Transverse colon (tissue), 4 donors: ENCODE results near the gene CCDC39. TPM values are rescaled to one million over a fixed set of nuclear protein-coding genes. Genes with fewer than 3 reads are reported as not detected.
A peak's percentile ranks its signal among the peaks of the same experiment; 100 is the strongest.

Source experiments
- DNase-seq: peaks from one replicate; pipeline ENCODE4 v3.0.0-alpha.2; 2019
- H3K27ac ChIP-seq, 4 donors: fragments of 200-600 bp; sonication (generic); 2 replicates each; pipeline ENCODE4 v1.5.1; 2016 to 2018; ENCODE audit warnings: inconsistent platforms in 4 of 4
- H3K27me3 ChIP-seq: fragments of 200-600 bp; sonication (generic); 2 replicates; pipeline ENCODE4 v1.5.1; 2017; ENCODE audit warnings: inconsistent platforms
- H3K36me3 ChIP-seq, 4 donors: fragments of 200-600 bp; sonication (generic); 2 replicates each; pipeline ENCODE4 v1.5.1; 2017 to 2019; ENCODE audit warnings: inconsistent platforms in 4 of 4
- H3K4me1 ChIP-seq, 4 donors: fragments of 200-600 bp; sonication (generic); 2 replicates each; pipeline ENCODE4 v1.5.1; 2017 to 2020; ENCODE audit warnings: inconsistent platforms in 4 of 4
- H3K4me3 ChIP-seq, 4 donors: fragments of 200-600 bp; sonication (generic); 1 replicate in 1 of 4; 2 replicates in 3 of 4; pipeline versions ENCODE4 v1.5.1 to v1.6.1; 2017 to 2019; ENCODE audit warnings: inconsistent platforms in 4 of 4
- H3K9me3 ChIP-seq, 2 donors: fragments of 200-600 bp; sonication (generic); 2 replicates each; pipeline ENCODE4 v1.5.1; 2017 to 2019; ENCODE audit warnings: inconsistent platforms in 2 of 2
- EP300 ChIP-seq: sonication (generic); formaldehyde crosslinking; IDR thresholded peaks from one replicate; pipeline ENCODE4 v1.6.1; 2017; ENCODE audit warnings: antibody characterized with exemption, low read depth
- POLR2A ChIP-seq: fragments of 450-650 bp; IDR thresholded peaks from one replicate; pipeline ENCODE4 v1.6.1; 2016; ENCODE audit warnings: antibody characterized with exemption, mild to moderate bottlenecking, moderate library complexity
- POLR2AphosphoS5 ChIP-seq, 3 donors: sonication (generic); formaldehyde crosslinking; IDR thresholded peaks; one replicate each; pipeline ENCODE4 v1.6.1; 2016; ENCODE audit warnings: antibody characterized with exemption in 3 of 3
- WGBS, 2 donors: methylation state at CpG; one replicate each; pipeline ENCODE4 v1.1.5; 2018; ENCODE audit warnings: low coverage in 1 of 2; 5-methylcytosine and 5-hydroxymethylcytosine counted together
- in situ Hi-C, 4 donors: fragments of 200-750 bp; cut with MboI; loops; one replicate each; pipeline versions ENCODE4 v1.15.0 to v1.15.1; 2017; ENCODE audit warnings: low sequenced_read_pairs in 3 of 4, low pct_ligation_motif_present in 1 of 4, low pct_unique_long_range_greater_than_20kb in 1 of 4
- intact Hi-C: fragments of 100-400 bp; cut with DNase I; formaldehyde crosslinking; loops from one replicate; pipeline ENCODE4 v1.15.1; 2023; ENCODE audit warnings: low total_unique reads
- total RNA-seq, 4 donors: library from RNA; depleted of rRNA; stranded (reverse); fragments of >200 nt; gene quantifications; one replicate each; pipeline ENCODE4 v1.1.0, GENCODE V29; 2016
- TF ChIP-seq, protein P1 (sequence below), 5 experiments: fragments of 200-600 bp in 3 of 5; fragments of 450-650 bp in 2 of 5; sonication (generic) in 3 of 5; IDR thresholded peaks; 1 replicate in 2 of 5; 2 replicates in 3 of 5; pipeline ENCODE4 v1.5.1; 2016 to 2017; ENCODE audit warnings: antibody characterized with exemption in 5 of 5, inconsistent platforms in 3 of 5, mild to moderate bottlenecking in 2 of 5, moderate library complexity in 1 of 5

CCDC39 gene
- total RNA-seq, 4 donors from 2014 or later = 0.27 TPM; not detected in 3

DNA sequence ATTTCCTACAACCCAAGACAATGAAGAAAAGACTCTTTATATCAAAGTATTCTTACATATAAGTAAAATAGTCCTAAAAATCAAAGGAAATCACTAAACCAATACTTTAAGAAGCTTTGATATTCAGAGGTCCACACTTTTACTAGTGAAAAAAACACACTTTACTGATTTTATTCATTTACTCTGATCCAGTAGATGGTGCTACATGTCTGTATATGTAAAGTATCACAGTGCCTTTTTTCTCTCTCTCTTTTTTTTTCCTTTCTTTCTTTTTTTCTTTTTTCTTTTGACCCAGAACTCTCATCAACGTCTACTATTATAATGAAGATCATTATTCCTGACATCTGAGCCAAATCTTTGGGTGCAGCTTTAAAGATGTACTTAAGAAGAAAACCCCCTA lies 10.8 kb upstream of the CCDC39 start:
- intact Hi-C loops (no loop called here), in situ Hi-C loops (no loop called here)
- TF ChIP-seq POLR2AphosphoS5 (IDR thresholded peaks at IDR 0.05) = no peak
- TF ChIP-seq POLR2A = no peak
- TF ChIP-seq EP300 = no peak
- TF ChIP-seq, protein P1, sequence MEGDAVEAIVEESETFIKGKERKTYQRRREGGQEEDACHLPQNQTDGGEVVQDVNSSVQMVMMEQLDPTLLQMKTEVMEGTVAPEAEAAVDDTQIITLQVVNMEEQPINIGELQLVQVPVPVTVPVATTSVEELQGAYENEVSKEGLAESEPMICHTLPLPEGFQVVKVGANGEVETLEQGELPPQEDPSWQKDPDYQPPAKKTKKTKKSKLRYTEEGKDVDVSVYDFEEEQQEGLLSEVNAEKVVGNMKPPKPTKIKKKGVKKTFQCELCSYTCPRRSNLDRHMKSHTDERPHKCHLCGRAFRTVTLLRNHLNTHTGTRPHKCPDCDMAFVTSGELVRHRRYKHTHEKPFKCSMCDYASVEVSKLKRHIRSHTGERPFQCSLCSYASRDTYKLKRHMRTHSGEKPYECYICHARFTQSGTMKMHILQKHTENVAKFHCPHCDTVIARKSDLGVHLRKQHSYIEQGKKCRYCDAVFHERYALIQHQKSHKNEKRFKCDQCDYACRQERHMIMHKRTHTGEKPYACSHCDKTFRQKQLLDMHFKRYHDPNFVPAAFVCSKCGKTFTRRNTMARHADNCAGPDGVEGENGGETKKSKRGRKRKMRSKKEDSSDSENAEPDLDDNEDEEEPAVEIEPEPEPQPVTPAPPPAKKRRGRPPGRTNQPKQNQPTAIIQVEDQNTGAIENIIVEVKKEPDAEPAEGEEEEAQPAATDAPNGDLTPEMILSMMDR (IDR thresholded peaks at IDR 0.05) = no peak
- H3K4me1 ChIP-seq = no peaks in the 10 kb centered on the region
- no peak for DNase-seq
- H3K9me3 ChIP-seq = no peaks in the 10 kb centered on the region
- peaks cover 19% of the 10 kb centered on the region for H3K27me3 ChIP-seq
- 9 to 14% methylated on average over 1 of the region's 1 CpG for WGBS, 2 donors
- H3K27ac ChIP-seq = no peak overlapping the region
- no peak overlapping the region for H3K4me3 ChIP-seq
- H3K36me3 ChIP-seq = no peaks in the 10 kb centered on the region

DNA sequence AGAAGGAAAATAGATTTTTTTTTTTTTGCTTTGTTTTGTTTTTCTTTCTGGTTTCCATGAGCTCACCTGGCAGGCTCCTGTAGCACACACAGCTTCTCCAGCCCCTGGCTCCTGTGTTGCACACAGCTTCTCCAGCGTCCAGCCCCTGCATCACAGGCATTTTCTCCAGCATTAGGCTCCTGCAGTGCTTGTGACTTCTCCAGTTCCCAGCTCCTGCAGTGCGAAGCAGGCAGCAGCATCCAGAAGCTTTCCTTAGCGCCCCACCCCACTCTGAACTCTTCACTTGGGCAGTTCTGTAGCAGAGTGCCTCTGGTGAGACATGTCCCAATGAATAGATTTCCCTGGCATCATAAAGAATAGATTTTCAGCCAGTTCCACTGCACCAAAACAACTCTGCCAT lies 5.5 kb upstream of the CCDC39 start:
- Histone ChIP-seq H3K36me3 (no peaks in the 10 kb centered on the region), H3K4me1 (peaks cover 0 to 6% (median 4%) of the 10 kb centered on the region in 4 donors), H3K9me3 (no peaks in the 10 kb centered on the region), H3K27me3 (peaks cover 42% of the 10 kb centered on the region), H3K27ac (no peak overlapping the region), H3K4me3 (no peak overlapping the region)
- in situ Hi-C loops = no loop called here
- intact Hi-C loops = no loop called here
- TF ChIP-seq POLR2A (no peak), EP300 (no peak), POLR2AphosphoS5 (IDR thresholded peaks at IDR 0.05) (no peak)
- TF ChIP-seq, protein P1 (IDR thresholded peaks at IDR 0.05) = no peak
- WGBS, 2 donors = 20 to 33% methylated on average over 1 to 3 of the region's 3 CpGs
- DNase-seq = no peak

DNA sequence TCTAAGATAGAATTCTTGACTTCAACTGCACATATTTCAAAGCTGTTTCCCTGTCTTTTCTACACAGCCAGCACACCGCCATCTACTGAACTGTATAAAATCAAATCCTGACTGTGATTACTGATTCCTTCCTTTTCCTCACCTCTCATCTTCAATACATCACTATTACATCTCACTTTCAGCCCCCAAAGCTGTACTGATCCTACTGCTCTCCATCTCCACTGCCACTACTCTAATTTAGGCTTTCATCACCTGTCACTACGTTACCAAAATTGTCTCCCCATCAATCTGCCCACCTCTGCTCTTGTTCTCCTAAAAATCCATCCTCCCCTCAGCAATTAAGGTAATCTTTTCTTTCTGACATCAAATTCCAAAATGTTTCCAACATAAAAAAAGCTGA lies 4.5 kb upstream of the CCDC39 start:
- WGBS, 2 donors = 79 to 81% methylated on average over 2 of the region's 2 CpGs
- Histone ChIP-seq H3K36me3 (no peaks in the 10 kb centered on the region), H3K9me3 (no peaks in the 10 kb centered on the region), H3K4me3 (no peak overlapping the region), H3K27ac (no peak overlapping the region), H3K4me1 (peaks cover 0 to 13% (median 10%) of the 10 kb centered on the region in 4 donors), H3K27me3 (peaks cover 52% of the 10 kb centered on the region)
- in situ Hi-C loops = no loop called here
- DNase-seq = no peak
- intact Hi-C loops = no loop called here
- TF ChIP-seq POLR2AphosphoS5 (IDR thresholded peaks at IDR 0.05) (no peak), EP300 (no peak), POLR2A (no peak)
- TF ChIP-seq, protein P1 (IDR thresholded peaks at IDR 0.05) = no peak

DNA sequence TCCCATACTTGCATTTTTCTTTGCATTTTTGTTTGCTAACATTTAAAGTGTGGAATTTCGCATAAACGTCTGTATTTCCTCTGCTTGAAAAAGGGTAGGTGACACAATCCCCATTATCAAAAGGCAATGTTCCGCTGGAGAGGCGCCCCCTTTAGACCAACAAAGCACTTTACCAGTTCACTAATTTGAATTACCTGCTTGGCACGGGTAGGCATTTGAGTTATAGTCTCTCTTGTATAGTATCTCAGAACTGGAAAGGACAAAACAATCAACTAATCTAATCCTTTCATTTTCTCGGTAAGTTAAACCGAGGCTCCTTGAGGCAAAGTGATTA lies 775 bp upstream of the CCDC39 start:
- peak; percentile 8 for DNase-seq
- no peaks in the 10 kb centered on the region for H3K9me3 ChIP-seq
- H3K27me3 ChIP-seq = peaks cover 53% of the 10 kb centered on the region
- in situ Hi-C loops = no loop called here
- H3K36me3 ChIP-seq = no peaks in the 10 kb centered on the region
- intact Hi-C loops = no loop called here
- 0 to 2% methylated on average over 2 to 7 of the region's 7 CpGs for WGBS, 2 donors
- peaks cover 0 to 15% (median 12%) of the 10 kb centered on the region in 4 donors for H3K4me1 ChIP-seq
- peak overlapping the region; percentile 43 to 65 (median 48) for H3K4me3 ChIP-seq
- no peak for TF ChIP-seq EP300
- TF ChIP-seq POLR2AphosphoS5 (IDR thresholded peaks at IDR 0.05) = no peak
- TF ChIP-seq, protein P1 (IDR thresholded peaks at IDR 0.05) = peak in 1 of 5 experiments; percentile 15
- TF ChIP-seq POLR2A = no peak
- no peak overlapping the region for H3K27ac ChIP-seq
